ENCODE measurements around the gene STARD3NL.

Gene STARD3NL

DNA sequence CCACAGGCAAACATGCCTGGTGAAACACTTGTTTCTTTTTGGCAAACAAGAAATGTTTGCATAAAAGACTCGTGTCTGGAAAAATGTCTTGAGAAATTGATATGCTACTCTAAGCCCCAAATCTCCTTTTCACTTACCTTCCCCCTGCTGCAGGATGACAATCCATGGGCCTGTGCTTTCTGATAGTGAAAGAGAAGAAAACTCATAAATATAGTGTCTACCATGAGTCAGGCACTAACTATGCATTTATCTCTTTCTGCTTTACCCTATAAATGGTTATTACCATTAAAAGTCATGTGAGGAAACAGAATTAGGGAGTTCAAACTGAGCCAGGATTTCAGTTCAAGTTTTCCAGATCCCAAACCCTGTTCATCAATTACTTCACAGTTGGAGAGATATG lies 102.0 kb downstream of the STARD3NL start:
- peaks cover 13 to 41% (median 22%) of the 10 kb centered on the region in 4 experiments for H3K4me1 ChIP-seq (ENCODE audit: control extremely low read depth in 1 of 4, control insufficient read depth in 4 of 4, insufficient read depth in 4 of 4, low read length in 3 of 4)
- DNase-seq = peak in 1 of 3 donors; percentile 23
- no CpG with 5 or more reads among the region's 1 CpG for WGBS (ENCODE audit: insufficient coverage)
- H3K27ac ChIP-seq (ENCODE audit: insufficient read depth in 1 of 2, low read depth in 1 of 2, low read length in 2 of 2, poor library complexity in 1 of 2, severe bottlenecking in 2 of 2) = no peak overlapping the region
- H3K4me3 ChIP-seq (ENCODE audit: control insufficient read depth in 1 of 7, extremely low read depth in 1 of 7, insufficient read depth in 4 of 7, low read depth in 2 of 7, low read length in 6 of 7) = no peak overlapping the region
- H3K27me3 ChIP-seq (replicated peaks in 2 of 5; ENCODE audit: control insufficient read depth in 4 of 5, insufficient read depth in 5 of 5, low read length in 4 of 5) = no peaks in the 10 kb centered on the region
- ChIA-PET CTCF (no interaction called here), POLR2A (no interaction called here)
- H3K9me3 ChIP-seq (ENCODE audit: control extremely low read depth in 1 of 5, control insufficient read depth in 4 of 5, insufficient read depth in 2 of 5, low read depth in 1 of 5, low read length in 4 of 5) = no peaks in the 10 kb centered on the region
- H3K36me3 ChIP-seq (ENCODE audit: control insufficient read depth in 4 of 4, insufficient read depth in 4 of 4, low read length in 3 of 4) = no peaks in the 10 kb centered on the region
